ENCODE data around the gene ENTPD6. TPM values are rescaled to one million over a fixed set of nuclear protein-coding genes. Genes with fewer than 3 reads are reported as not detected.
A peak's percentile ranks its signal among the peaks of the same experiment; 100 is the strongest.

ENTPD6 gene
- polyA plus RNA-seq, 1 donor from 2014 or later = 143 TPM

GRCh38 chr20:25247000-25247517 is 51.5 kb downstream of the ENTPD6 start:
- Histone ChIP-seq H3K9me3 (ENCODE audit: low read length) (no peaks in the 10 kb centered on the region), H3K4me3 (ENCODE audit: low read length) (peak overlapping the region; percentile 95), H3K9me2 (ENCODE audit: insufficient read depth, low read length) (no peaks in the 10 kb centered on the region), H3K79me2 (replicated peaks; ENCODE audit: insufficient read depth, low read length) (peaks cover 31% of the 10 kb centered on the region), H3K27ac (ENCODE audit: low read length) (peak overlapping the region; percentile 8), H3F3A (ENCODE audit: insufficient read depth, low read length, poor library complexity, severe bottlenecking) (peaks cover 5% of the 10 kb centered on the region), H3K36me3 (ENCODE audit: insufficient read depth, low read length) (no peaks in the 10 kb centered on the region), H4K20me1 (ENCODE audit: insufficient read depth) (no peaks in the 10 kb centered on the region), H3K4me2 (ENCODE audit: low read length) (no peak overlapping the region), H3K27me3 (ENCODE audit: insufficient read depth, low read depth, low read length) (no peaks in the 10 kb centered on the region), H3K9ac (ENCODE audit: low read length) (peak overlapping the region; percentile 63), H2AFZ (ENCODE audit: low read depth, low read length) (peak overlapping the region; percentile 4)
- TF ChIP-seq, protein P1, sequence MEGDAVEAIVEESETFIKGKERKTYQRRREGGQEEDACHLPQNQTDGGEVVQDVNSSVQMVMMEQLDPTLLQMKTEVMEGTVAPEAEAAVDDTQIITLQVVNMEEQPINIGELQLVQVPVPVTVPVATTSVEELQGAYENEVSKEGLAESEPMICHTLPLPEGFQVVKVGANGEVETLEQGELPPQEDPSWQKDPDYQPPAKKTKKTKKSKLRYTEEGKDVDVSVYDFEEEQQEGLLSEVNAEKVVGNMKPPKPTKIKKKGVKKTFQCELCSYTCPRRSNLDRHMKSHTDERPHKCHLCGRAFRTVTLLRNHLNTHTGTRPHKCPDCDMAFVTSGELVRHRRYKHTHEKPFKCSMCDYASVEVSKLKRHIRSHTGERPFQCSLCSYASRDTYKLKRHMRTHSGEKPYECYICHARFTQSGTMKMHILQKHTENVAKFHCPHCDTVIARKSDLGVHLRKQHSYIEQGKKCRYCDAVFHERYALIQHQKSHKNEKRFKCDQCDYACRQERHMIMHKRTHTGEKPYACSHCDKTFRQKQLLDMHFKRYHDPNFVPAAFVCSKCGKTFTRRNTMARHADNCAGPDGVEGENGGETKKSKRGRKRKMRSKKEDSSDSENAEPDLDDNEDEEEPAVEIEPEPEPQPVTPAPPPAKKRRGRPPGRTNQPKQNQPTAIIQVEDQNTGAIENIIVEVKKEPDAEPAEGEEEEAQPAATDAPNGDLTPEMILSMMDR (IDR thresholded peaks at IDR 0.05; ENCODE audit: poor library complexity, severe bottlenecking) = peak; percentile 50
- no peak for TF ChIP-seq POLR2AphosphoS5 (IDR thresholded peaks at IDR 0.05)

DNA sequence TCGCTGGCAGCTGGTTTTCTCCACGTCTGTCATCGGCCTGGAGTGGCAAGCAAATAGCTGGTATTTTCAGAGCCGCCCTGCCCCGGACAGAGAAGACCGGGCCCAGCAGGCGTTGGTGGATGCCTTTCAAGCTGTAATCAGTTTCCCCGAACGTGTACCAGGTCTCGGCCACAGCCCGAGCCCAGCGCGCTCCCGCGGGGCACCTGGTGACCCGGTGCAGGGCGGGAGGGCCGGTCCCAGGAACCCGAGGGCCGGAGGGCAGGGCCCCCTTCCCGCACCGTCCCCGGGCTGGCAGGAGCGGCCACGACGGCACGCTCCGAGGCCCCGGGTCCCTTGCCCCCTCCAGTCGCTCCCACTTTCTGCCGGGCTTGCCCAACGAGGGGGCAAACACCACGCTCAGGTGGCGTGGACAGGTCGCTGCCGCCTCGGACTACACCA is 52.0 kb downstream of the ENTPD6 start:
- Histone ChIP-seq H3K79me2 (replicated peaks; ENCODE audit: insufficient read depth, low read length) (peaks cover 35% of the 10 kb centered on the region), H2AFZ (ENCODE audit: low read depth, low read length) (peak overlapping the region; percentile 4), H4K20me1 (ENCODE audit: insufficient read depth) (no peaks in the 10 kb centered on the region), H3K4me3 (ENCODE audit: low read length) (peak overlapping the region; percentile 95), H3K9me2 (ENCODE audit: insufficient read depth, low read length) (no peaks in the 10 kb centered on the region), H3K9ac (ENCODE audit: low read length) (peak overlapping the region; percentile 63), H3K27ac (ENCODE audit: low read length) (peak overlapping the region; percentile 8), H3K27me3 (ENCODE audit: insufficient read depth, low read depth, low read length) (no peaks in the 10 kb centered on the region), H3F3A (ENCODE audit: insufficient read depth, low read length, poor library complexity, severe bottlenecking) (peaks cover 5% of the 10 kb centered on the region), H3K4me2 (ENCODE audit: low read length) (no peak overlapping the region), H3K9me3 (ENCODE audit: low read length) (no peaks in the 10 kb centered on the region), H3K36me3 (ENCODE audit: insufficient read depth, low read length) (no peaks in the 10 kb centered on the region)
- TF ChIP-seq TAF1 (IDR thresholded peaks at IDR 0.05; ENCODE audit: low read depth) (no peak), REST (IDR thresholded peaks at IDR 0.05; ENCODE audit: borderline replicate concordance) (no peak), EP300 (conservative IDR thresholded peaks at IDR 0.05; ENCODE audit: poor library complexity, severe bottlenecking) (no peak), RAD21 (conservative IDR thresholded peaks at IDR 0.05) (no peak), SMC3 (conservative IDR thresholded peaks at IDR 0.05; ENCODE audit: poor library complexity) (no peak), EZH2 (IDR thresholded peaks at IDR 0.05; ENCODE audit: borderline replicate concordance, insufficient read depth, low read length, poor library complexity, severe bottlenecking) (no peak), POLR2AphosphoS5 (IDR thresholded peaks at IDR 0.05) (no peak), MXI1 (conservative IDR thresholded peaks at IDR 0.05; ENCODE audit: poor library complexity, severe bottlenecking) (no peak)
- TF ChIP-seq, protein P1 (IDR thresholded peaks at IDR 0.05; ENCODE audit: poor library complexity, severe bottlenecking) = no peak
